BE2C (cell line): ENCODE measurements around the gene NBEAL1. TPM values are rescaled to one million over a fixed set of nuclear protein-coding genes. Genes with fewer than 3 reads are reported as not detected.
"Not testable (repeated sequence)": the region's sequence is repeated elsewhere in the genome, so short reads cannot be mapped to it uniquely, and the experiment has no call there.

ENCODE experiments used
- DNase-seq: peaks from one replicate; pipeline ENCODE4 v3.0.0-alpha.2; 2020
- H3K27me3 ChIP-seq: fragments of 250-450 bp; sonication (Bioruptor Pico); 2 replicates; pipeline ENCODE4 v1.5.1; 2020; ENCODE audit warnings: mild to moderate bottlenecking
- H3K36me3 ChIP-seq: fragments of 250-450 bp; sonication (Bioruptor Pico); 2 replicates; pipeline ENCODE4 v1.5.1; 2020; ENCODE audit warnings: mild to moderate bottlenecking
- H3K4me1 ChIP-seq: fragments of 250-450 bp; sonication (Bioruptor Pico); 2 replicates; pipeline ENCODE4 v1.5.1; 2020
- H3K4me3 ChIP-seq: 2 replicates; pipeline ENCODE4 v1.5.1; 2011; ENCODE audit warnings: low read depth, low read length
- H3K9me3 ChIP-seq: fragments of 250-450 bp; sonication (Bioruptor Pico); 2 replicates; pipeline ENCODE4 v1.5.1; 2020
- CTCF ChIP-seq: IDR thresholded peaks from 2 replicates; pipeline ENCODE4 v1.5.1; 2012; ENCODE audit warnings: mild to moderate bottlenecking, low read depth, low read length
- polyA plus RNA-seq: library from polyadenylated mRNA; unstranded; fragments of >200 nt; gene quantifications from one replicate; pipeline ENCODE4 v1.2.1, GENCODE V29; 2012; ENCODE audit warnings: low read depth, missing spikeins; ENCODE audit not compliant: insufficient read length, insufficient read depth

NBEAL1 gene
- polyA plus RNA-seq: 1.5 TPM

- TF ChIP-seq CTCF: no peak
- H3K27me3 ChIP-seq: no peaks in the 10 kb centered on the region
- H3K4me3 ChIP-seq: peak within 1 kb of the TSS; percentile 78
- H3K4me1 ChIP-seq: no peaks in the 10 kb centered on the region
- no peaks in the 10 kb centered on the region for H3K36me3 ChIP-seq
- no peaks in the 10 kb centered on the region for H3K9me3 ChIP-seq
- DNase-seq: peak; percentile 98
Observed at GRCh38 chr2:203014456-203015199, at the start of gene NBEAL1. Gene NBEAL1 (plus strand): TSS chr2:203014875. CDS start chr2:203016385, 1,510 bp downstream.

GRCh38 chr2:202965810-202966460 lies 48.7 kb upstream of the NBEAL1 start:
- no peak for TF ChIP-seq CTCF
- DNase-seq: peak; percentile 54
- Histone ChIP-seq H3K4me1 (0 out of 2 replicates have a peak, but pooled peaks cover 3% of the 10 kb centered on the region), H3K36me3 (no peaks in the 10 kb centered on the region), H3K9me3 (no peaks in the 10 kb centered on the region), H3K4me3 (no peak overlapping the region), H3K27me3 (no peaks in the 10 kb centered on the region)

GRCh38 chr2:202969404-202969803 lies 45.3 kb upstream of the NBEAL1 start:
- not testable (repeated sequence) for H3K9me3 ChIP-seq, H3K4me3 ChIP-seq, H3K36me3 ChIP-seq, DNase-seq, H3K4me1 ChIP-seq, H3K27me3 ChIP-seq

GRCh38 chr2:202976809-202977208 lies 37.9 kb upstream of the NBEAL1 start:
- Histone ChIP-seq H3K9me3 (no peaks in the 10 kb centered on the region), H3K4me3 (no peak overlapping the region), H3K36me3 (no peaks in the 10 kb centered on the region), H3K27me3 (no peaks in the 10 kb centered on the region), H3K4me1 (no peaks in the 10 kb centered on the region)
- no peak for DNase-seq
- TF ChIP-seq CTCF: no peak

- no peaks in the 10 kb centered on the region for H3K36me3 ChIP-seq
- H3K4me1 ChIP-seq: no peaks in the 10 kb centered on the region
- no peak for TF ChIP-seq CTCF
- H3K27me3 ChIP-seq: no peaks in the 10 kb centered on the region
- DNase-seq: no peak
- no peaks in the 10 kb centered on the region; the same call in 1 of the 2 replicates for H3K9me3 ChIP-seq
- H3K4me3 ChIP-seq: no peak overlapping the region
Observed at GRCh38 chr2:202982779-202983491, 31.7 kb upstream of the NBEAL1 start.

- TF ChIP-seq CTCF: no peak
- Histone ChIP-seq H3K27me3 (no peaks in the 10 kb centered on the region), H3K36me3 (no peaks in the 10 kb centered on the region), H3K4me1 (no peaks in the 10 kb centered on the region), H3K4me3 (no peak overlapping the region), H3K9me3 (no peaks in the 10 kb centered on the region; the same call in 1 of the 2 replicates)
- no peak for DNase-seq
Observed at GRCh38 chr2:202989749-202990148, 24.9 kb upstream of the NBEAL1 start.
